Stimulated activated CD4-positive, alpha-beta T cell treated with anti-CD3 and anti-CD28 coated beads, Interleukin-4, amount 100 ng/mL, for 4 hours (primary cell): ENCODE data around the gene PSD2.

Source experiments
- DNase-seq, 2 experiments: peaks; one replicate each; pipeline ENCODE4 v3.0.0-alpha.2; 2020

Gene PSD2

DNA sequence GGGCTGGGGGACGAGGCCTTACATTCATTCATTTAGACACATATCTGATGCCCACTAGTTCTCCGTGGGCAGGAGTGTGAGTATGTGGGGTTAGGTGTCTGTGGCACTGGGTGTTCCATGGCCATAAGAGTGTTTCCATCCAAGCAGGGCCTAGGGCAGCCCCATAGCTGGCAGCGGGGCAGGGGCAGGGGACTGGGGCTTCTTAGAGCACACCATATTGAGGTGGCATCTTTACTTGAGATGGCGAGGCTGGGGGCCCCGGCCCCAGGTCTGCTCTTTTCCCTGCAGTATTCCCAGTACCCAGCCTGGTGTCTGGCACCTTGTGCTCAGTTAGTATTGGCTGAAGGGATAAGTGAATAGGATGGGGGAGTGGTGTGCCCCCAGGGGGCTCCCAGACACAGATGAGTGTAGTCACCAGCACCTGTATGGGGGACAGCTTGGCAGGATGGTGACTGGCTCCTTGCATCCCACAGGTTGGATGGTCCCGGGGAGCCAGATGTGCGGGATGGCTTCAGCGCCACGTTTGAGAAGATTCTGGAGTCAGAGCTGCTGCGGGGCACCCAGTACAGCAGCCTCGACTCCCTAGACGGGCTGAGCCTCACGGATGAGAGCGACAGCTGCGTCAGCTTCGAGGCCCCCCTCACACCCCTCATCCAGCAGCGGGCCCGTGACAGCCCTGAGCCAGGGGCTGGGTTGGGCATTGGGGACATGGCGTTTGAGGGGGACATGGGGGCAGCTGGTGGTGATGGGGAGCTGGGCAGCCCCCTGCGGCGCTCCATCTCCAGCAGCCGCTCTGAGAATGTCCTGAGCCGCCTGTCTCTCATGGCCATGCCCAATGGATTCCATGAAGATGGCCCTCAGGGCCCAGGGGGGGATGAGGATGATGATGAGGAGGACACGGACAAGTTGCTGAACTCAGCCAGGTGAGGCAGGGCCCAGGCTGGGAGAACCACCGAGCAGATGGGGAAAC is 17.5 kb downstream of the PSD2 start:
- DNase-seq = no peak

GRCh38 chr5:139814191-139814601 is 18.6 kb downstream of the PSD2 start:
- DNase-seq = no peak

DNA sequence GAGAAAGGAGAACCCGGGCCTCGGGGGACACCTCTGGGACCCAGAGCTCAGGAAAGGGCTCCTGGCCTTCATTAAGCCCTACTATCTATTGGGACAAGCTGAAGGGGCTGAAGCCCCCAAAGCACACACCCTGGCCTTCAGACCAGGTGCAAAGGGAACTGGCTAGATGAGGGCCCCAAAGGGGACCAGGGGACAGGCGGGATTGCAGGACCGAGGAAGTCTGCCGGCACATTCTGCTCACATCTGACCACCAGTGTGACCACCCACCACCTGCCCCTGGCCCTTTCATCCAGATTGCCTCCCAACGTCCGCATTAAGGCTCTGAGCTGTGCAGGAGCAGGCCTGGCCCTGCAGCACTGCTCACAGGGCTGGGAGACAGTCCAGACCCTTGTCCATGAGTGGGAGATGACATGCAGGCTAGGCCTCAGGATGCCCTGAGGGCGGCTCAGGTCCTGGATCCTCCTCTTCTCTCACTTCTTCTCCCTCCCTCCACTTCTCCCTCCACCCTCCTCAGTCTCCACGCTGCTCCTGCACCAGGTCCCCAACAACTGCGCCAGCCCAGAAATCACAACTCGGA is 19.2 kb downstream of the PSD2 start:
- DNase-seq = no peak

- DNase-seq = no peak
Observed at GRCh38 chr5:139816566-139816965, 21.0 kb downstream of the PSD2 start.

DNA sequence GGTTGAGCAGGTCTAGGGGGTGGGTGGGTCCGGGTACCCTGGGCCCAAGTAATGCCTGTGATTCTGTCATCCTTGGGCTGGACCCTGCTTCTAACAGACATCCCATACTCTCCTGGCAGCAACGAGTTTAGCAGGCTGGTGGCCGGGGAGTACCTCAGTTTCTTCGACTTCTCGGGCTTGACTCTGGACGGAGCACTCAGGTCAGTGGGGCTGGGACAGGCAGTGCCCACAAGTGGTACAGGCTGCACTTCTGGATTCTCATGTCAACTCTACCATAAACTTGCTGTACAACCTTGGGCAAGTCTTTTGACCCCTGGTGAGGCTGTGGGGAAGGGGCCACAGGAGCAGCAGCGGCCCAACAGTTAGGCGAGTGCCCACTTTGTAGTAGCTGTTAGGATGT is 21.8 kb downstream of the PSD2 start:
- no peak for DNase-seq

GRCh38 chr5:139817970-139818369 is 22.4 kb downstream of the PSD2 start:
- DNase-seq = no peak

GRCh38 chr5:139820130-139820529 is 24.5 kb downstream of the PSD2 start:
- DNase-seq = no peak

- DNase-seq = no peak
Observed at GRCh38 chr5:139820606-139821005, 25.0 kb downstream of the PSD2 start.

GRCh38 chr5:139821806-139822552 is 26.4 kb downstream of the PSD2 start:
- no peak for DNase-seq

- DNase-seq = no peak
Observed at GRCh38 chr5:139822553-139823425, 27.2 kb downstream of the PSD2 start.

DNA sequence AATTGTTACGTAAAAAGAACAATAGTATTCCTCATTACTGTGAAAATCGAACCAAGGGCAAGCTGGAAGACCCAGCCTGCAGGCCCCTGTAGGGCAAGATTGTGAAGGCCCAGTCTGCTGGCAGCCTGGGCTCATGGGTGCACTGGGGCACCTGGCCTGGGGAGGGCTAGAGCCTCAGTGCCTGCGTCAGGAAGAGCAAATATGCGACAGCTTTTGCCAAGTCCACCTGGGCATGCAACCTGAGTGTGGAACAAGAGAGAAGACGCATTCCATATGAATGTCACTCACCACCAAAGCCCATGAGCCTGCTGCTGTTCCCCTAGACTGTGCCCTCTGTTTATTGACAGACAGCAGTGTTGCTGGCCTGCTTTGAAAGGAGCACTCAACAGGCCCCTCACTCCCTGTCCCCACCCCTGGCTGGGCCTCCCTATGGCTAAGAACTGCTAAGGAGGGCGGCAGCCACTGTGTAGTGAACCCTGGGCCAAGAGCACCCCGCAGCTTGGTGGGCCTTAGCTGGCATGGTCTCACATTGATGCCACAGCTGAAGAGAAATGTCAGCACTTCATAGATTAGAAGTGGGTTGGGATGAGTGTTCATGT is 28.2 kb downstream of the PSD2 start:
- DNase-seq = no peak

- DNase-seq = no peak
Observed at GRCh38 chr5:139825690-139826089, 30.1 kb downstream of the PSD2 start.

DNA sequence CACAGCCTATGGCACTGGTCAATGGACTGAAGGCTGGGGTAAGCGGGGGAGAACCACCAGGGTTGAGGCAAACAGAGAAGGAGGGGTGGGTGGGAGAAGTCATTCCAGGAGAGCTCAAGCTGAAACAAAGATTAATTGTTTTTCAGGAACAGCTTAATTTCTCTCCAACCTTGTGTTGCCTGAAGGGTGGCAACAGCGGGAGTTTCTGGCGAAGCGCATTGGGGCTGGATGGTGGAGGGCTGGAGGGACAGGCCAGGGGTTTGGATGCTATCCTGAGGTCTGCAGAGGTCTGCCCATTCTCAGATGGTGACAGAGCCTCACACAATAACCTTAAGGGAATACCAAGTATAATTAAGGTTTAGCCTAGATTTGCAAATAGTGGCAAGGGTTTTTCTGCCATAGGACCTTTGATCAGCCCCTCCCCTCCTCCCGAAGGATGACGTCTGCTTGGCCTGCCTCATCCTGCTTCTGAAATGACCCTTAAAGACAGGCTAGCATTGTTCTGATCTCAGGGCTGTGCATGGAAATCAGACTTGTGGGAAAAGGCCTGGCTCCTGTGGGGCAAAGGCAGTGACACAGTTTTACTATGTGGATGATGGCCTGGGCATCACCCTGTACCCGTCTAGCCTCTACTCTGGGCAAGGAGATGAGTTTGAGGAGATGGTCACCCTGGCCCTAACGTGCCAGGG is 32.7 kb downstream of the PSD2 start:
- DNase-seq = no peak

DNA sequence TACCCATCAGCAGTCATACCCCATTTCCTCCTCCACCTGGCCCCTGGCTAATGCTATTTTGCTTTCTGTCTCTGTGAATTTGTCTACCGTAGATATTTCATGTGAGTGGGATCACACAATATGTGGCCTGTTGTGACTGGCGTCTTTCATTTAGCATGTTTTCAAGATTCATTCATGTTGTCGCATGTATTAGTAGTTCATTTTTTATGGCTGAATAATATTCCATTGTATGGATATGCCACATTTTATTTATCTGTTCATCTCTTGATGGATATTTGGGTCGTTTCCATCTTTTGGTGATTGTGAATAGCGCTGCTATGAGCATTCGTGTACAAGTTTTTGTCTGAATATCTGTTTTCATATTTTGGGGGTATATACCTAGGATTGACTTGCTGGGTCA is 33.9 kb downstream of the PSD2 start:
- DNase-seq = no peak

DNA sequence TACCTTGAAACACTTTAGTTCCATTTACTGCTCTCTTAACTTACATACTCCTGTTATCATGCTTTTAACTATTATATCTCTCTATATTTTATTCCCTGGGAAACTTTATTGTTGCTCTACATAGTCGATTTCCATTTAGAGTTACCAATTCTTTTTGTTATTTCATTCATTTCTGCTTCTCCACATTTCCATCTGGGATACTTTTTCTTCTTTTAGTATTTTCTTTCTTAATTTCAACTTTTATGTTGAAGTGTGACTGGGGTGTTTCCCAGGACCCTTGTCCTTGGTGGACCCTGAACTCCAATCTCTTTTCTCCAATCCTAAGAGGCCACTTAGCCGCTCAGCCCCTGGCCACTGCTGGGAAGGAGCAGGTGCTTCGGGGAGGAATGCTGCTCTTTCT is 36.0 kb downstream of the PSD2 start:
- DNase-seq = no peak

DNA sequence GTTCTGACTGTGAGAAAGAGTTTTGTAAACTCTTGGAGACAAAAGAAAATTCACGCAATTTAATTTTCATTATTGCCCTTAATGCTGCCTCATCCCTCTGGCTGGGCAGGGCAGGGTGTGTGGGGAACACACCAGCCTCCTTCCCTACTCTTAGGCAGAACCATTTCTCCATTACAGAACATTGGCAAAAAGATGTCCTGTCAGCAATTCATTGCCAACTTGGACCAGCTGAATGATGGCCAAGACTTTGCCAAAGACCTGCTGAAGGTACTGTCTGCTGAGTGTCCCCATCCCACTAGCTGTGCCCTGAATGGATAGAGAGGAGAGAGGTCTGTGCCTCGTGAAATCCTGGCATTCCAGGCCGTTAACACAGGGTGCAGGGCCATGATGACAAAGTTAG is 37.9 kb downstream of the PSD2 start:
- DNase-seq = no peak

DNA sequence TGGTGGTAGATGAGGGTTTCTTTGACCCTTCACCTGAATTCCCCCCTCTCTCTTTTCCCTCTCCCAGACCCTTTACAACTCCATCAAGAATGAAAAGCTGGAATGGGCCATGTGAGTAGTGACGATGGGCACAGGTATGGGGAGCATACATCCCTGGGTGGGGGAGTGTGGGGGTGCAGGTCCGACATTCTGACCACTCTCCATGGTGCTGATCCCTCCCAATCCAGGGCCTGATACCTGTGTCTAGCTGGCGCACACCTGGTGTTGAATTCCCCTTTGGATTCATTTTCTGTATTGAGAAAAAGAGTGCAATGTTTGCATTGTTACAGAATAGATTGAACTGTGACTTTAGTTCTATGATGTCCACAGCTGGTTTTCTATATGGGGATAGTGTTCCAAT is 40.0 kb downstream of the PSD2 start:
- DNase-seq = no peak

DNA sequence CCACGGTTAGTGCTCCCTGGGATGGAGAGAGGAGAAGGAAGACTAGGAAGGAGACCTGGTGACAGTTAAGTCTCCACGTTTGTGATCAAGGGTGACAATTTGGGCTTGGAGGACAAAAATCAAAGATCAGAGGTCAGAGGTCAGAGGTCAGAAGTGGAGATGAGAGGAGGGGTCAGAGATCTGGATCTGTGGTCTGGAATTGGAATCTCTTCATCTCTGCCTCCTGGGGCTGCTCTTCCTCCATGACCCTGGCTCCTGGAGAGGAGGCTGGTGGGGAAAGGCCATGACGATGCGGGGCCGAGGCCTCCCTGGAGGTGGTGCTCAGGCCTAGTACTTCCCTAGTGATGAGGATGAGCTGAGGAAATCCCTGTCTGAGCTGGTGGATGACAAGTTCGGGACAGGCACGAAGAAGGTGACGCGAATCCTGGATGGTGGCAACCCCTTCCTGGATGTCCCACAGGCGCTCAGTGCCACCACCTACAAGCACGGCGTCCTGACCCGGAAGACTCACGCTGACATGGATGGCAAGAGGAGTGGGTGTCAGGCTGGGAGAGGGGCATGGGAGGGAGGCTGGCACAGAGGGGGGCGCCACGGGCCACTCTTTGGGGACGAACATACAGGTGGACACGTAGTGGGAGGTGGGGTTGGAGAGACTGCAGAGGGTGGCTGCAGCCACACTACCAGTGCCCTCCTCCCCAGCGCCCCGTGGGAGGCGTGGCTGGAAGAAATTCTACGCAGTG is 41.0 kb downstream of the PSD2 start:
- DNase-seq = no peak

GRCh38 chr5:139837711-139838380 is 42.2 kb downstream of the PSD2 start:
- DNase-seq = no peak
